Coronary artery (tissue), 2 donors: ENCODE measurements around the gene FRMD3.

Experiments used
- DNase-seq: peaks from one replicate; pipeline ENCODE4 v3.0.0-alpha.2; 2017; ENCODE audit warnings: low spot score
- H3K27ac ChIP-seq, 2 donors: fragments of 200-600 bp; sonication (generic); one replicate each; pipeline ENCODE4 v1.5.1; 2016 to 2019
- H3K4me3 ChIP-seq: fragments of 200-600 bp; sonication (generic); 2 replicates; pipeline ENCODE4 v1.5.1; 2016; ENCODE audit warnings: mild to moderate bottlenecking, moderate library complexity
- TF ChIP-seq, protein P1 (sequence below): fragments of 200-600 bp; sonication (generic); IDR thresholded peaks from one replicate; pipeline ENCODE4 v1.5.1; 2019; ENCODE audit warnings: antibody characterized with exemption

The FRMD3 gene

DNA sequence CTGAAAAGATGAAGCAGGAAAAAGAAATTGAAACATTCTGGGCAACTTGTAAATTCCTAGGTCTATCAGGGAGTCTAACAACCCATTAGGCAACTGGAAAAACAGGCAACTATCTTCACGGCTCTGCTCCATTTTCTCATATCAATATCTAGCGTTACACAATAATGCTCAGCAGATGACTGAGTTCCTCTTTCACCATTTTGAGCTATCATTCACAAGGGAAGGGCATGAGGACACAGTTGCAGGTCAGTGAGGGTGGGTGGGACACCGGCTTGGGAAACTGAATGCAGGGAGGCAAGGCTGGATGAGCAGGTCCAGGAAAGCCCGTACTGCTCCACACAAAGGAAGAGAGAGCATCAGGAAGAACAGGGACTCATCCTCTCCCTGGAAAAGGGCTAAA, 67.0 kb downstream of the FRMD3 start:
- no peak overlapping the region for H3K27ac ChIP-seq
- H3K4me3 ChIP-seq = no peak overlapping the region

DNA sequence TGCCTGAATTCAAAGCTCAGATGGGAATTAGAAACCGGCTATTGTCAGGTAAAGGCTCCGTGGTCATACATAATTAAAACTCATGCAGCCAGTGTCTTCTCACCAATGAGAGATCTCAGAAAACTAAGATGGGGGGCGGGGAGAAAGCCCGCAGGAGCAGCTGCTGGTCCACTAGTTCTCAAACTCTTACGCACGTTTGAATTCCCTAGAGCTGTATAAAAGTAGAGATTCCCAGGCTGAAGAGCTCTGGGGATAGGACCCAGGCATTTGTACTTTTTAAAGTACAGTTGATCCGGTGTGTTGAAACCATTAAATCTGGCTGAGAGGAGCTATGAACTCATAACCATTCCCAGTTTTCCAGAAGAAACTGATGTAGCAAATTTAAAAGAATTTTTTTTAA, 68.5 kb downstream of the FRMD3 start:
- H3K4me3 ChIP-seq = no peak overlapping the region
- TF ChIP-seq, protein P1, sequence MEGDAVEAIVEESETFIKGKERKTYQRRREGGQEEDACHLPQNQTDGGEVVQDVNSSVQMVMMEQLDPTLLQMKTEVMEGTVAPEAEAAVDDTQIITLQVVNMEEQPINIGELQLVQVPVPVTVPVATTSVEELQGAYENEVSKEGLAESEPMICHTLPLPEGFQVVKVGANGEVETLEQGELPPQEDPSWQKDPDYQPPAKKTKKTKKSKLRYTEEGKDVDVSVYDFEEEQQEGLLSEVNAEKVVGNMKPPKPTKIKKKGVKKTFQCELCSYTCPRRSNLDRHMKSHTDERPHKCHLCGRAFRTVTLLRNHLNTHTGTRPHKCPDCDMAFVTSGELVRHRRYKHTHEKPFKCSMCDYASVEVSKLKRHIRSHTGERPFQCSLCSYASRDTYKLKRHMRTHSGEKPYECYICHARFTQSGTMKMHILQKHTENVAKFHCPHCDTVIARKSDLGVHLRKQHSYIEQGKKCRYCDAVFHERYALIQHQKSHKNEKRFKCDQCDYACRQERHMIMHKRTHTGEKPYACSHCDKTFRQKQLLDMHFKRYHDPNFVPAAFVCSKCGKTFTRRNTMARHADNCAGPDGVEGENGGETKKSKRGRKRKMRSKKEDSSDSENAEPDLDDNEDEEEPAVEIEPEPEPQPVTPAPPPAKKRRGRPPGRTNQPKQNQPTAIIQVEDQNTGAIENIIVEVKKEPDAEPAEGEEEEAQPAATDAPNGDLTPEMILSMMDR = no peak
- no peak for DNase-seq
- no peak overlapping the region for H3K27ac ChIP-seq

More for the DNA sequence above, 67.0 kb downstream of the FRMD3 start:
- TF ChIP-seq, protein P1 = no peak
- no peak for DNase-seq

DNA sequence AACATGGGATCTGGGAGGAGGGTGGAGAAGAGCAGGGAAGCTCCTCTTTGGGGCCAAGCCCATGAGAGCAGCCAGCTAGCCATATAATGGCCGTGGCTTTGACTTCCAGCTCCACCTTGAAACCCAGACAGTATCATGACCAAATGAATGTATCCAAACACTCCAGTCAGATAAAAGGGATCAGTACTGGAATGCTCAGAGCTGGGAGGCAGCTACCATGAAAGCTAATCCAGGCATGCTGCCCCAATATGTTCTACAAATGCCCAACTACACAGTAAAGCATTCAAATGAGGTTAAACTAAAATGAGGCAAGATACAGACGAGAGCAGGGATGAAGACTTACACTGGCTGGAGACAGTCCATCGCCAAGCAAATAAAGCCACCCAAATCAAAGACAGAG, 69.4 kb downstream of the FRMD3 start:
- H3K27ac ChIP-seq = no peak overlapping the region

DNA sequence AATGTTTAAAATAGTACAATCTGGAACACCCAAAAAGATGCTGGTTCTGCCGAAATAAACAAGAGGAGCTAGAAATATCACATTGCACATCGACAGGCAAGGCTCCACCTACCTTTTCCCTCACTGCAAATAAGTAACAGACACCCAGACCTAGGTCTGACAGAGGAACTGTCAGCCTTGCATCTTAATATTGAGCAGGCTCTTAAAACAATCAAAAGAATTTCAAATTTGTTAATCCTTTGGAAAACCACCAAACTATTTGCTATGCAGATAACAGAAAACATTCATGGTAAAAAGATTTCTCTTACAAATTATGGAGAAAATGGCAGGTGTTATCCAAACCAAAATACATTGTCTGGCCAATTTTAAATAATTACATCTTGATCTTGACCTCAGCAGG, 71.3 kb downstream of the FRMD3 start:
- no peak overlapping the region for H3K27ac ChIP-seq
- TF ChIP-seq, protein P1 = no peak
- DNase-seq = no peak
- H3K4me3 ChIP-seq = no peak overlapping the region

More for the DNA sequence above, 69.4 kb downstream of the FRMD3 start:
- TF ChIP-seq, protein P1 = no peak
- H3K4me3 ChIP-seq = no peak overlapping the region
- DNase-seq = no peak

DNA sequence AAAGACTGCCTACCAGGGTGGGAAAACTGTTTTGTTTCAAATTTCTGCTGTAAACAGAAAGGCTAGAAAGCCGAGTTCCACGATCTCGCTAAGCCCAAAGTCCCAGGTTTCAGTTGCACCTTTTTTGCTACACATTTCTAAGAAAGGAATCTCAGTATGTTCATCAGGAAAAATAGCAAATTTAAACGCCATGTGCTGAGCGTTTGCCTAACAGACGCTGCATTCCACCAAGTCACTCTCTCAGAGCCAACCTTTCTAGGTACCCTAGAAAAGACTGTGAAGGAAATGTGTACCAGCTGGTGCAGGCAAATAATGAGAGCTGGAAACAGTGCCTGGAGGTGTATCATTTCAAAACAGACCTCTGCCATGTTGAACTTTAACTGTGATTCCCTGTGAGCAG, 71.8 kb downstream of the FRMD3 start:
- no peak for DNase-seq
- Histone ChIP-seq H3K4me3 (no peak overlapping the region), H3K27ac (no peak overlapping the region)
- TF ChIP-seq, protein P1 = no peak

DNA sequence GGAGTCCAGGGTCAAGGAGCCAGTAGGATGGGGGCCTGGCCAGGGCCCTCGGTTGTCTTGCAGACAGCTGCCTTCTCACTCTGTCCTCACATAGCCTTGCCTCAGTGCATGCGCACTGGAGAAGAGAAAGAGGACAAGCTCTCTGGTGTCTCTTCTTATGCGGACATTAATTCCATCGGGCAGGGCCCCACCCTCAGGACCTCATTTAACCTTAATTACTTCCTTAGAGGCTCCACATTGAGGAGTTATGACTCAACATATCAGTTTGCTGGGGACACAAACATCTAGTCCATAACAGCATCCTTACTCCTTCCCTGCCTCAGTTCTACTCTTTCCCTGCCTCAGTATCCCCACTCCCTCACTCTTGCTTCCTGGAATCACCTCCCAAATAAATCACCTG, 78.4 kb downstream of the FRMD3 start:
- TF ChIP-seq, protein P1 = no peak
- Histone ChIP-seq H3K27ac (no peak overlapping the region), H3K4me3 (no peak overlapping the region)
- no peak for DNase-seq

DNA sequence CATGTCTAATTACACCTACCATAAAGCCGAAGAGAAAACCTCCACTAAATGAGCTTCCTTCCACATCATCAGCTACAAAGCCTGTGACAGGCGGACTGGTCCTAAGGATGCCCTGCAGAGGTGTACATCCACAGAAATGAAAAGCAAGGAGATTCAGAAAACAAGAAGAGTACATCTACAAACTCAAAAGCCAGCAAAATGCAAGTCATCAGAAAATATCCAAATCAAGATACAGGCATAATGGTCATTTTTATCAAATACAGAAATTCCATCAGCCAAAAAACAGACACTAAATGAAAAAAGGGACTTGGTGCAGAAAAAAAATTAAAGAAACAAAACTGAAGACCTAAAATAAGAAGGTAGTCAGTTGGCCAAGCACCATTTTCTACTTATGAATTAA, 79.7 kb downstream of the FRMD3 start:
- H3K27ac ChIP-seq = no peak overlapping the region
- no peak for DNase-seq
- no peak overlapping the region for H3K4me3 ChIP-seq
- TF ChIP-seq, protein P1 = no peak
